Endodermal cell (in vitro differentiated cells): ENCODE measurements around the gene DEPDC1. TPM values are rescaled to one million over a fixed set of nuclear protein-coding genes. Genes with fewer than 3 reads are reported as not detected.

Experiments used
- DNase-seq: peaks from one replicate; pipeline ENCODE4 v3.0.0-alpha.2; 2017
- H3K27ac ChIP-seq: 2 replicates; pipeline ENCODE4 v1.5.1; 2013; ENCODE audit warnings: mild to moderate bottlenecking, low read depth, low read length, moderate library complexity
- H3K27me3 ChIP-seq: 2 replicates; pipeline ENCODE4 v1.6.1; 2013; ENCODE audit warnings: mild to moderate bottlenecking, low read length, moderate library complexity; ENCODE audit not compliant: insufficient read depth, control insufficient read depth, poor library complexity, severe bottlenecking
- H3K36me3 ChIP-seq: 2 replicates; pipeline ENCODE4 v1.7.0; 2013; ENCODE audit warnings: mild to moderate bottlenecking, low read length, moderate library complexity; ENCODE audit not compliant: control insufficient read depth, insufficient read depth
- H3K4me1 ChIP-seq: one replicate; pipeline ENCODE4 v1.7.0; 2013; ENCODE audit warnings: low read length; ENCODE audit not compliant: control insufficient read depth, insufficient read depth
- H3K4me3 ChIP-seq: 2 replicates; pipeline ENCODE4 v1.5.1; 2013; ENCODE audit warnings: mild to moderate bottlenecking, low read length, moderate library complexity
- H3K9ac ChIP-seq: 2 replicates; pipeline ENCODE4 v1.6.1; 2013; ENCODE audit warnings: mild to moderate bottlenecking, low read length, moderate library complexity; ENCODE audit not compliant: poor library complexity, severe bottlenecking; ENCODE audit errors: extremely low read depth
- H3K9me3 ChIP-seq: 2 replicates; pipeline ENCODE4 v1.6.1; 2013; ENCODE audit warnings: mild to moderate bottlenecking, low read length, moderate library complexity; ENCODE audit not compliant: control insufficient read depth
- H3K27ac Mint-ChIP-seq: 2 replicates; pipeline ENCODE4 v1.8.0; 2020; ENCODE audit warnings: mixed read lengths
- H3K27me3 Mint-ChIP-seq: 2 replicates; pipeline ENCODE4 v1.8.0; 2021; ENCODE audit warnings: mild to moderate bottlenecking, mixed read lengths; ENCODE audit not compliant: insufficient read depth
- H3K36me3 Mint-ChIP-seq: 2 replicates; pipeline ENCODE4 v1.8.0; 2020; ENCODE audit warnings: low read depth, mixed read lengths
- H3K4me1 Mint-ChIP-seq: 2 replicates; pipeline ENCODE4 v1.8.0; 2020; ENCODE audit warnings: mixed read lengths
- H3K4me3 Mint-ChIP-seq: 2 replicates; pipeline ENCODE4 v1.8.0; 2020; ENCODE audit warnings: mild to moderate bottlenecking, moderate library complexity, mixed read lengths
- H3K9me3 Mint-ChIP-seq: 2 replicates; pipeline ENCODE4 v1.8.0; 2020; ENCODE audit warnings: mild to moderate bottlenecking, mixed read lengths
- WGBS, 2 experiments: methylation state at CpG; one replicate each; pipeline versions ENCODE4 v1.1.5 to v1.1.7; 2013; ENCODE audit warnings: missing lambda C conversion rate in 2 of 2, mixed read lengths in 1 of 2; ENCODE audit not compliant: insufficient coverage in 1 of 2, insufficient read length in 1 of 2; 5-methylcytosine and 5-hydroxymethylcytosine counted together
- total RNA-seq, 2 donors: library from RNA; stranded (reverse); fragmentation: NEBNext Ultra II Directional in 1 of 2; extraction: Animal tissue kit (Norgen Biotek cat#: 25700) in 1 of 2; gene quantifications; 2 replicates in 1 of 2; 3 replicates in 1 of 2; pipeline ENCODE4 v1.2.1, GENCODE V29; 2021
- TF ChIP-seq, protein P1 (sequence below): fragments of 200-600 bp; sonication (generic); conservative IDR thresholded peaks from 2 replicates; pipeline ENCODE4 v1.5.0; 2021; ENCODE audit warnings: antibody characterized with exemption, mild to moderate bottlenecking

DEPDC1 gene
- total RNA-seq, 2 donors from 2014 or later = 25.1 to 40.0 TPM

DNA sequence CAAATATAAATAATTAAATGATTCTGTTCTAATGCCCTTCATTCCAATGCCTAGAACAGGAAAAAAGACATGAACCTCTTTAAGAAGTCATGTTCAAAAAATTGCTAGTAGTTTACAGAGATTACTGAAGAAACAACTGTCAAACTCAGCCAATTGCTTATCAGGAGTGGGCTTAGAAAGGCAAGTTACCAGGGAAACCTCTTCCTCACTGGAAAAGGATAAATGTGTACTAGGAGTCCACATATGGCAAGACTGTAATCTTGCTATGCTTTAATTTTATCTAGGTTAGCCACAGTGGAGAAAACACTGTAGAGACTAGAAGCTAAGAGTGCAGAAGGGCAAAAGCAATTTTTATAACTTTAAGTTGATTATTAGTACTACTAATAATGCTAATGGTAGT lies 42.1 kb upstream of the DEPDC1 start:
- no peaks in the 10 kb centered on the region for H3K27me3 ChIP-seq
- no peak overlapping the region for H3K4me3 Mint-ChIP-seq
- no peaks in the 10 kb centered on the region for H3K27me3 Mint-ChIP-seq
- no peaks in the 10 kb centered on the region for H3K9me3 Mint-ChIP-seq
- H3K27ac ChIP-seq = no peak overlapping the region
- no peaks in the 10 kb centered on the region for H3K9me3 ChIP-seq
- H3K4me1 Mint-ChIP-seq = peaks cover 3% of the 10 kb centered on the region
- DNase-seq = no peak
- H3K4me3 ChIP-seq = no peak overlapping the region
- no peak overlapping the region for H3K27ac Mint-ChIP-seq
- no peak overlapping the region for H3K9ac ChIP-seq
- H3K36me3 Mint-ChIP-seq = no peaks in the 10 kb centered on the region
- TF ChIP-seq, protein P1, sequence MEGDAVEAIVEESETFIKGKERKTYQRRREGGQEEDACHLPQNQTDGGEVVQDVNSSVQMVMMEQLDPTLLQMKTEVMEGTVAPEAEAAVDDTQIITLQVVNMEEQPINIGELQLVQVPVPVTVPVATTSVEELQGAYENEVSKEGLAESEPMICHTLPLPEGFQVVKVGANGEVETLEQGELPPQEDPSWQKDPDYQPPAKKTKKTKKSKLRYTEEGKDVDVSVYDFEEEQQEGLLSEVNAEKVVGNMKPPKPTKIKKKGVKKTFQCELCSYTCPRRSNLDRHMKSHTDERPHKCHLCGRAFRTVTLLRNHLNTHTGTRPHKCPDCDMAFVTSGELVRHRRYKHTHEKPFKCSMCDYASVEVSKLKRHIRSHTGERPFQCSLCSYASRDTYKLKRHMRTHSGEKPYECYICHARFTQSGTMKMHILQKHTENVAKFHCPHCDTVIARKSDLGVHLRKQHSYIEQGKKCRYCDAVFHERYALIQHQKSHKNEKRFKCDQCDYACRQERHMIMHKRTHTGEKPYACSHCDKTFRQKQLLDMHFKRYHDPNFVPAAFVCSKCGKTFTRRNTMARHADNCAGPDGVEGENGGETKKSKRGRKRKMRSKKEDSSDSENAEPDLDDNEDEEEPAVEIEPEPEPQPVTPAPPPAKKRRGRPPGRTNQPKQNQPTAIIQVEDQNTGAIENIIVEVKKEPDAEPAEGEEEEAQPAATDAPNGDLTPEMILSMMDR = no peak
- no peaks in the 10 kb centered on the region for H3K36me3 ChIP-seq
- no peaks in the 10 kb centered on the region for H3K4me1 ChIP-seq

DNA sequence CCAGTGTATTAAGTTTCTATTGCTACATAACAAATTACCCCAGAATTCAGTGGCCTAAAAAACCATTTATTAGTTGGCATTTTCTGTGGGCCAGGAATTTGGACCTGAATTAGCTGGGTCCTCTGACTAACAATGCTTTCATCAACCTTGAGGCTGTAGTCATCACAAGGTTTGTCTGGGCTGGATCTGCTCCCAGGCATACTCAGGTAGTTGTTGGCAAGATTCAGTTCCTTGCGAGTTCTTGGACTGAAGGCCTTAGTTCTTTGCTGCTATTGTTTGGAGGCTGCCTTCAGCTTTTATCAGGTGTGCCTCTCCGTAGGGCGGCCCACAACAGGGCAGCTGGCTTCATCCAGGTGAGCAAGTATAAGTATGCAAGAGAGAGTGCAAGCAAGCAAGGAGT lies 31.4 kb upstream of the DEPDC1 start:
- Histone ChIP-seq H3K9me3 (no peaks in the 10 kb centered on the region), H3K27me3 (no peaks in the 10 kb centered on the region), H3K4me3 (no peak overlapping the region), H3K9ac (no peak overlapping the region), H3K36me3 (no peaks in the 10 kb centered on the region), H3K4me1 (no peaks in the 10 kb centered on the region), H3K27ac (no peak overlapping the region)
- Mint-ChIP-seq H3K4me3 (no peak overlapping the region), H3K4me1 (no peaks in the 10 kb centered on the region), H3K36me3 (no peaks in the 10 kb centered on the region), H3K9me3 (no peaks in the 10 kb centered on the region), H3K27ac (no peak overlapping the region), H3K27me3 (no peaks in the 10 kb centered on the region)
- no peak for DNase-seq
- 83 to 100% methylated on average over 1 to 3 of the region's 3 CpGs for WGBS, 2 experiments
- TF ChIP-seq, protein P1 = no peak

DNA sequence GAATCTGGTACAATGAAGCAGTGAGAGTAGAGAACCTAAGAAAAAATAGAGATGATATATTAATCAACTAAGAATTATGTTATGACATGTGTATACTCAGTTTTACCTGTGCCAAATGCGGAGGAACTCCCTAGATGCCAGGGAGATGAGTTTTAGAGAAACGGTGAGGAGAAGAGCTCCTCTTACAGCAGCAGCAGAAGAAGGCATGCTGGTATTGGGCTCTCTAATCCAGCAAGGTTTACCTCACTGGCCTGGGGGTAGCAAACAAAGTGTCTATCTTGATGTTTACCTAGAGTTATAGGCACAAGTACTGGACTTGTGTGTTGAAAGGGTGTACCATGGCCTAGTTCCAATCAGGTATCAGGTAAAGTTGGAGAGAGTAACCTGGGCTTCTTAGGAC lies 28.9 kb upstream of the DEPDC1 start:
- Mint-ChIP-seq H3K27me3 (no peaks in the 10 kb centered on the region), H3K36me3 (no peaks in the 10 kb centered on the region), H3K27ac (no peak overlapping the region), H3K9me3 (no peaks in the 10 kb centered on the region), H3K4me3 (no peak overlapping the region), H3K4me1 (no peaks in the 10 kb centered on the region)
- Histone ChIP-seq H3K9me3 (no peaks in the 10 kb centered on the region), H3K27me3 (no peaks in the 10 kb centered on the region), H3K36me3 (no peaks in the 10 kb centered on the region), H3K27ac (no peak overlapping the region), H3K4me1 (no peaks in the 10 kb centered on the region), H3K9ac (no peak overlapping the region), H3K4me3 (no peak overlapping the region)
- DNase-seq = no peak
- WGBS, 2 experiments = 91 to 100% methylated on average over 2 of the region's 2 CpGs
- TF ChIP-seq, protein P1 = no peak
